Ovary (tissue), 9 donors: ENCODE measurements around the gene HPS5. TPM values are rescaled to one million over a fixed set of nuclear protein-coding genes. Genes with fewer than 3 reads are reported as not detected.

ENCODE experiments used
- DNase-seq, 5 donors: peaks; one replicate each; pipeline ENCODE4 v3.0.0-alpha.2; 2019 to 2020
- H3K27ac ChIP-seq, 2 donors: fragments of 200-600 bp; one replicate each; pipeline versions ENCODE4 v1.5.1 to v1.8.0; 2019 to 2022
- H3K27me3 ChIP-seq: fragments of 200-600 bp; one replicate; pipeline ENCODE4 v1.8.0; 2022
- H3K36me3 ChIP-seq: fragments of 200-600 bp; sonication (generic); one replicate; pipeline ENCODE4 v1.5.1; 2019
- H3K4me1 ChIP-seq: one replicate; pipeline ENCODE4 v1.8.1; 2013; ENCODE audit warnings: mild to moderate bottlenecking, moderate library complexity; ENCODE audit not compliant: insufficient read depth
- H3K4me3 ChIP-seq: fragments of 200-600 bp; sonication (generic); one replicate; pipeline ENCODE4 v1.5.1; 2017
- H3K9me3 ChIP-seq, 2 donors: fragments of 200-600 bp in 1 of 2; sonication (generic) in 1 of 2; one replicate each; pipeline versions ENCODE4 v1.5.1 to v1.8.1; 2013 to 2019; ENCODE audit warnings: mild to moderate bottlenecking in 1 of 2, moderate library complexity in 1 of 2
- EP300 ChIP-seq: sonication (generic); formaldehyde crosslinking; IDR thresholded peaks from one replicate; pipeline ENCODE4 v1.6.1; 2017; ENCODE audit warnings: antibody characterized with exemption
- POLR2A ChIP-seq: fragments of 450-650 bp; IDR thresholded peaks from one replicate; pipeline ENCODE4 v1.6.1; 2017; ENCODE audit warnings: antibody characterized with exemption, mild to moderate bottlenecking, moderate library complexity
- WGBS, 3 donors: extraction: QIAGEN DNeasy Blood & Tissue Kit in 1 of 3; methylation state at CpG; one replicate each; pipeline versions ENCODE4 v1.1.5 to v1.1.7; 2013 to 2017; 5-methylcytosine and 5-hydroxymethylcytosine counted together
- intact Hi-C, 4 donors: fragments of 100-400 bp; cut with DNase I; formaldehyde crosslinking; loops; one replicate each; pipeline versions ENCODE4 v1.11.0 to v1.15.1; 2022 to 2023
- polyA plus RNA-seq, 2 donors: library from polyadenylated mRNA; stranded (reverse); fragments of 200-250 nt in 1 of 2; fragments of 350-450 nt in 1 of 2; fragmentation: Illumina TruSeq in 1 of 2; extraction: RNeasy Lipid Tissue Mini Kit (QIAGEN cat#74804) in 1 of 2; gene quantifications; one replicate each; pipeline ENCODE4 v1.2.3, GENCODE V29; 2013 to 2014
- small RNA-seq: library from RNA; depleted of rRNA; stranded (forward); fragments of <200 nt; gene quantifications from one replicate; pipeline ENCODE3, GENCODE V24; 2016
- total RNA-seq, 7 donors: library from RNA; depleted of rRNA in 2 of 7; stranded (reverse); fragments of >200 nt in 2 of 7; fragmentation: NEBNext Ultra II Directional in 3 of 7; extraction: Animal tissue kit (Norgen Biotek cat#: 25700) in 3 of 7; gene quantifications; one replicate each; pipeline versions ENCODE4 v1.1.0 to v1.2.4, GENCODE V29; 2016 to 2023
- TF ChIP-seq, protein P1 (sequence below), 3 donors: fragments of 450-650 bp in 2 of 3; fragments of 200-600 bp in 1 of 3; IDR thresholded peaks; one replicate each; pipeline versions ENCODE4 v1.5.1 to v1.8.0; 2016 to 2022; ENCODE audit warnings: antibody characterized with exemption in 3 of 3, mild to moderate bottlenecking in 1 of 3
- donor health status: DM: no; HTN: no; CAD: no; lungs with moderate emphysema.
- donor health status: DM: no; HTN: no; CAD: no.
- donor health status: Bipolar disorder and iron deficiency.
- donor health status: DM: yes; HTN: yes; CAD: no.
- donor health status: DM: no; HTN: no; CAD: no.
- donor health status: DM: yes; HTN: yes; CAD: no.

HPS5 gene
- total and polyA plus RNA-seq, 9 donors, result 11.0 to 32.7 (median 18.5) TPM

GRCh38 chr11:18235394-18236334, 86.3 kb downstream of the HPS5 start:
- intact Hi-C loops, result no loop called here
- Histone ChIP-seq H3K27ac (no peak overlapping the region), H3K9me3 (no peaks in the 10 kb centered on the region), H3K4me1 (no peaks in the 10 kb centered on the region), H3K36me3 (no peaks in the 10 kb centered on the region), H3K27me3 (no peaks in the 10 kb centered on the region), H3K4me3 (no peak overlapping the region)
- TF ChIP-seq POLR2A (no peak), EP300 (no peak)
- TF ChIP-seq, protein P1, sequence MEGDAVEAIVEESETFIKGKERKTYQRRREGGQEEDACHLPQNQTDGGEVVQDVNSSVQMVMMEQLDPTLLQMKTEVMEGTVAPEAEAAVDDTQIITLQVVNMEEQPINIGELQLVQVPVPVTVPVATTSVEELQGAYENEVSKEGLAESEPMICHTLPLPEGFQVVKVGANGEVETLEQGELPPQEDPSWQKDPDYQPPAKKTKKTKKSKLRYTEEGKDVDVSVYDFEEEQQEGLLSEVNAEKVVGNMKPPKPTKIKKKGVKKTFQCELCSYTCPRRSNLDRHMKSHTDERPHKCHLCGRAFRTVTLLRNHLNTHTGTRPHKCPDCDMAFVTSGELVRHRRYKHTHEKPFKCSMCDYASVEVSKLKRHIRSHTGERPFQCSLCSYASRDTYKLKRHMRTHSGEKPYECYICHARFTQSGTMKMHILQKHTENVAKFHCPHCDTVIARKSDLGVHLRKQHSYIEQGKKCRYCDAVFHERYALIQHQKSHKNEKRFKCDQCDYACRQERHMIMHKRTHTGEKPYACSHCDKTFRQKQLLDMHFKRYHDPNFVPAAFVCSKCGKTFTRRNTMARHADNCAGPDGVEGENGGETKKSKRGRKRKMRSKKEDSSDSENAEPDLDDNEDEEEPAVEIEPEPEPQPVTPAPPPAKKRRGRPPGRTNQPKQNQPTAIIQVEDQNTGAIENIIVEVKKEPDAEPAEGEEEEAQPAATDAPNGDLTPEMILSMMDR (IDR thresholded peaks at IDR 0.05), result no peak
- DNase-seq, result no peak
- WGBS, 3 donors, result 43 to 48% (median 46%) methylated on average over 8 of the region's 8 CpGs

GRCh38 chr11:18233912-18234311, 88.0 kb downstream of the HPS5 start:
- no peaks in the 10 kb centered on the region for H3K9me3 ChIP-seq
- DNase-seq, result no peak
- no peaks in the 10 kb centered on the region for H3K36me3 ChIP-seq
- no peak overlapping the region for H3K4me3 ChIP-seq
- TF ChIP-seq, protein P1 (IDR thresholded peaks at IDR 0.05), result no peak
- no peak for TF ChIP-seq EP300
- TF ChIP-seq POLR2A, result no peak
- no peaks in the 10 kb centered on the region for H3K4me1 ChIP-seq
- H3K27ac ChIP-seq, result no peak overlapping the region
- intact Hi-C loops, result no loop called here
- 87 to 91% (median 89%) methylated on average over 4 of the region's 4 CpGs for WGBS, 3 donors
- no peaks in the 10 kb centered on the region for H3K27me3 ChIP-seq

DNA sequence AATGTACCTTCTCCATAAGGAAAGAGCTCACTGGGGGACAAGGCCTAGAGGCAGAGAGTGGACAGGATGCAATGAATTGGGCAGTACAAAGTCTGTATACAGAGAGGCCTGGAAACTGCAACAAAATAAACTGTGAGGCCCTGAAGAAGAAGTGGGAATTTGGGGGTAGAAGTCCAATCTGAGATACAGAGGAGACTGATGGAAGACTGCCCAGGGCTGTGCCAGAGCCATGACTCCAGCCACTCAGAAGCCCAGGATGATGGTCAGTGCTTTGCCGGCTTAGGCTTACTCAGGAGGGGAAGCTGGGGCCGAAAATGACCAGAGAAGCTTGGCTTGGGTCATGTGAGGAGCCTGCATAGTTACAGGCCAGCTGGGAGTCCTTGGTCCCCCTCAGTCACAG, 91.1 kb downstream of the HPS5 start:
- DNase-seq, result no peak
- Histone ChIP-seq H3K4me3 (no peak overlapping the region), H3K4me1 (no peaks in the 10 kb centered on the region), H3K9me3 (no peaks in the 10 kb centered on the region), H3K27ac (no peak overlapping the region), H3K27me3 (no peaks in the 10 kb centered on the region), H3K36me3 (no peaks in the 10 kb centered on the region)
- TF ChIP-seq EP300, result no peak
- WGBS, 3 donors, result 80 to 90% (median 84%) methylated on average over 2 of the region's 2 CpGs
- intact Hi-C loops, result no loop called here

DNA sequence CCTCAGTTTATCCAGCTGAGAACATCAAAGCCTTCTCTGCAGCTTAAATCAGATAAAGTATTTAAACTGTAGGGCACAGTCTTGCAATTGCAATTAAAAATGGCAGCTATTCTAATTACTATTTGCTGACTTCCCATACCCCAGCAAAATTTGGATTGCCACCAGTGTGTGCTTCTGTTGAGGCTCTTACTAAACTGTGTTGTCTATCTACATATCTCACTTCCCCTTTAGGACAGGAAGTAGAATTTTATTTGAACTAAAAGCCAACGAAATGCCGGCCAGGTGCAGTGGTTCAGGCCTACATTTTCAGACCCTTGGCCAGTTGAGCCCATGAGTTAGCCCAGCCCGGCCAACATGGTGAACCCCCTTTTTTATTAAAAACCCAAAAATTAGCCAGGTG, 92.4 kb downstream of the HPS5 start:
- H3K4me1 ChIP-seq, result no peaks in the 10 kb centered on the region
- no peak for DNase-seq
- H3K27me3 ChIP-seq, result no peaks in the 10 kb centered on the region
- 77 to 80% (median 78%) methylated on average over 3 of the region's 3 CpGs for WGBS, 3 donors
- H3K9me3 ChIP-seq, result no peaks in the 10 kb centered on the region
- H3K4me3 ChIP-seq, result no peak overlapping the region
- H3K36me3 ChIP-seq, result no peaks in the 10 kb centered on the region
- intact Hi-C loops, result no loop called here
- no peak overlapping the region for H3K27ac ChIP-seq
- TF ChIP-seq EP300 (no peak), POLR2A (no peak)
- TF ChIP-seq, protein P1 (IDR thresholded peaks at IDR 0.05), result no peak

Small RNAs within 50 kb of the gene (small RNA-seq; reads per million reads assigned to genes)
- gene RNA5SP333 (not detected), gene RNA5SP334 (not detected)

Other genes starting within 250 kb of the HPS5 start
- gene SAAL1, start 216.1 kb downstream of the HPS5 start, total RNA-seq, result 10 to 100 TPM in 5 of 7 donors, 1 to 10 TPM in 2; 5.7 to 15.0 (median 12.6) TPM
- 10 to 100 TPM; 12.0 to 14.6 TPM for gene SAAL1, start 216.1 kb downstream of the HPS5 start, polyA plus RNA-seq
- under 1 TPM in 1 of 7 donors, not detected in 6; 0.15 TPM for gene MRGPRX3, start 189.6 kb downstream of the HPS5 start, total RNA-seq
- gene MRGPRX3, start 189.6 kb downstream of the HPS5 start, polyA plus RNA-seq, result not detected
- gene MRGPRX4, start 149.3 kb downstream of the HPS5 start, total RNA-seq, result not detected
- not detected for gene MRGPRX4, start 149.3 kb downstream of the HPS5 start, polyA plus RNA-seq
- gene SAA4, start 85.3 kb downstream of the HPS5 start, total RNA-seq, result under 1 TPM in 1 of 7 donors, not detected in 6; 0.57 TPM
- gene SAA4, start 85.3 kb downstream of the HPS5 start, polyA plus RNA-seq, result not detected
- 10 to 100 TPM in 1 of 7 donors, 1 to 10 TPM in 2, under 1 TPM in 1, not detected in 3; 0.95 to 14.7 (median 2.3) TPM for gene SAA2, start 73.5 kb downstream of the HPS5 start, total RNA-seq
- gene SAA2, start 73.5 kb downstream of the HPS5 start, polyA plus RNA-seq, result under 1 TPM in 1 of 2 donors, not detected in 1; 0.10 TPM
- 10 to 100 TPM in 2 of 7 donors, 1 to 10 TPM in 4, not detected in 1; 1.1 to 14.4 (median 4.9) TPM for gene SAA1, start 55.9 kb downstream of the HPS5 start, total RNA-seq
- gene SAA1, start 55.9 kb downstream of the HPS5 start, polyA plus RNA-seq, result 1 to 10 TPM; 1.3 to 4.3 TPM
- gene GTF2H1, start 427 bp upstream of the HPS5 start, total RNA-seq, result 10 to 100 TPM; 30.0 to 48.3 (median 38.3) TPM
- gene GTF2H1, start 427 bp upstream of the HPS5 start, polyA plus RNA-seq, result 10 to 100 TPM; 23.9 to 41.0 TPM
- 100 to 1,000 TPM; 110 to 398 (median 199) TPM for gene LDHA, start 72.4 kb upstream of the HPS5 start, total RNA-seq
- gene LDHA, start 72.4 kb upstream of the HPS5 start, polyA plus RNA-seq, result 100 to 1,000 TPM; 130 to 444 TPM
- 1 to 10 TPM in 2 of 7 donors, not detected in 5; 1.1 TPM for gene LDHC, start 90.2 kb upstream of the HPS5 start, total RNA-seq
- under 1 TPM in 1 of 2 donors, not detected in 1; 0.96 TPM for gene LDHC, start 90.2 kb upstream of the HPS5 start, polyA plus RNA-seq
- 1 to 10 TPM in 1 of 7 donors, under 1 TPM in 3, not detected in 3; 0.32 to 1.2 (median 0.55) TPM for gene LDHAL6A, start 133.7 kb upstream of the HPS5 start, total RNA-seq
- gene LDHAL6A, start 133.7 kb upstream of the HPS5 start, polyA plus RNA-seq, result under 1 TPM in 1 of 2 donors, not detected in 1; 0.84 TPM
- 100 to 1,000 TPM in 1 of 7 donors, 10 to 100 TPM in 6; 36.2 to 105 (median 45.9) TPM for gene TSG101, start 204.8 kb upstream of the HPS5 start, total RNA-seq
- 100 to 1,000 TPM in 1 of 2 donors, 10 to 100 TPM in 1; 52.0 to 129 TPM for gene TSG101, start 204.8 kb upstream of the HPS5 start, polyA plus RNA-seq